Measurements from ENCODE around the gene TRAF5.
"Not testable (repeated sequence)": the region's sequence is repeated elsewhere in the genome, so short reads cannot be mapped to it uniquely, and the experiment has no call there.

The TRAF5 gene

DNA sequence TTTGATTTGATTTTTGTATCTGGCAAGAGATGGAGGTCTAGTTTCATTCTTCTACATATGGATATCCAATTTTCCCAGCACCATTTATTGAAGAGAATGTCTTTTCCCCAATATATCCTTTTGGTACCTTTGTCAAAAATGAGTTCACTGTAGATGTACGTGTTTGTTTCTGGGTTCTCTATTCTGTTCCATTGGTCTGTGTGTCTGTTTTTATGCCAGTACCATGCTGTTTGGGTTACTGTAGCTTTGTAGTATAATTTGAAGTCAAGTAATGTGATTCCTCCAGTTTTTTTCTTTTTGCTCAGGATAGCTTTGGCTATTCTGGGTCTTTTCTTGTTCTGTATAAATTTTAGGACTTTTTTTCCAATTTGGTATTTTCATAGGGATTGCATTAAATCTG, 75.1 kb downstream of the TRAF5 start:
- not testable (repeated sequence) for H3K79me1 ChIP-seq (replicated peaks; ENCODE audit: low read length, poor library complexity, severe bottlenecking); H3K4me2 ChIP-seq (ENCODE audit: low read length, poor library complexity, severe bottlenecking); H3K4ac ChIP-seq (ENCODE audit: low read depth in 1 of 2, low read length in 2 of 2); H3K27me3 ChIP-seq (ENCODE audit: control insufficient read depth in 1 of 2, insufficient read depth in 1 of 2, low read length in 2 of 2); DNase-seq; H2BK12ac ChIP-seq (ENCODE audit: low read length in 2 of 2); H2BK5ac ChIP-seq (ENCODE audit: low read depth, low read length, poor library complexity, severe bottlenecking); H2AK5ac ChIP-seq (ENCODE audit: low read length, severe bottlenecking); H2BK15ac ChIP-seq (ENCODE audit: low read depth, poor library complexity, severe bottlenecking); H3K4me3 ChIP-seq (ENCODE audit: insufficient read depth in 1 of 2, low read depth in 1 of 2, low read length in 2 of 2); H3K4me1 ChIP-seq (ENCODE audit: control insufficient read depth, insufficient read depth, low read depth, low read length); H3K9ac ChIP-seq (ENCODE audit: low read length); H3K23ac ChIP-seq (ENCODE audit: low read length in 2 of 2); H2AFZ ChIP-seq (ENCODE audit: low read depth, low read length); H2BK120ac ChIP-seq (ENCODE audit: low read depth, low read length); H3K18ac ChIP-seq (ENCODE audit: low read depth in 1 of 2, low read length in 2 of 2); H4K8ac ChIP-seq (ENCODE audit: low read length); H4K91ac ChIP-seq (ENCODE audit: low read length); H3K9me3 ChIP-seq (ENCODE audit: control insufficient read depth, low read length); H3K27ac ChIP-seq (ENCODE audit: low read length, poor library complexity, severe bottlenecking); H3K14ac ChIP-seq (ENCODE audit: low read length in 2 of 2)
- peaks cover 0 to 10% of the 10 kb centered on the region in 2 experiments for H3K36me3 ChIP-seq (ENCODE audit: control insufficient read depth in 1 of 2, insufficient read depth in 2 of 2, low read depth in 1 of 2, low read length in 2 of 2)
- WGBS, result 87% methylated on average over 1 of the region's 1 CpG

DNA sequence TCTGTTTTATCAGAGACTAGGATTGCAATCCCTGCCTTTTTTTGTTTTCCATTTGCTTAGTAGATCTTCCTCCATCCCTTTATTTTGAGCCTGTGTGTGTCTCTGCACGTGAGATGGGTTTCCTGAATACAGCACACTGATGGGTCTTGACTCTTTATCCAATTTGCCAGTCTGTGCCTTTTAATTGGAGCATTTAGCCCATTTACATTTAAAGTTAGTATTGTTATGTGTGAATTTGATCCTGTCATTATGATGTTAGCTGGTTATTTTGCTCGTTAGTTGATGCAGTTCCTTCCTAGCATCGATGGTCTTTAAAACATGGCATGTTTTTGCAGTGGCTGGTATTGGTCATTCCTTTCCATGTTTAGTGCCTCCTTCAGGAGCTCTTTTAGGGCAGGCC, 79.5 kb downstream of the TRAF5 start:
- H3K9me3 ChIP-seq (ENCODE audit: control insufficient read depth, low read length); H3K36me3 ChIP-seq (ENCODE audit: control insufficient read depth in 1 of 2, insufficient read depth in 2 of 2, low read depth in 1 of 2, low read length in 2 of 2); H2BK5ac ChIP-seq (ENCODE audit: low read depth, low read length, poor library complexity, severe bottlenecking); H3K27me3 ChIP-seq (ENCODE audit: control insufficient read depth in 1 of 2, insufficient read depth in 1 of 2, low read length in 2 of 2); H3K14ac ChIP-seq (ENCODE audit: low read length in 2 of 2); H3K4me2 ChIP-seq (ENCODE audit: low read length, poor library complexity, severe bottlenecking); H3K18ac ChIP-seq (ENCODE audit: low read depth in 1 of 2, low read length in 2 of 2); DNase-seq; H2AK5ac ChIP-seq (ENCODE audit: low read length, severe bottlenecking); H2BK120ac ChIP-seq (ENCODE audit: low read depth, low read length); H2BK12ac ChIP-seq (ENCODE audit: low read length in 2 of 2); H4K91ac ChIP-seq (ENCODE audit: low read length); H2BK15ac ChIP-seq (ENCODE audit: low read depth, poor library complexity, severe bottlenecking); H4K8ac ChIP-seq (ENCODE audit: low read length); H3K4ac ChIP-seq (ENCODE audit: low read depth in 1 of 2, low read length in 2 of 2); H3K23ac ChIP-seq (ENCODE audit: low read length in 2 of 2); H3K4me1 ChIP-seq (ENCODE audit: control insufficient read depth, insufficient read depth, low read depth, low read length); H3K27ac ChIP-seq (ENCODE audit: low read length, poor library complexity, severe bottlenecking); H2AFZ ChIP-seq (ENCODE audit: low read depth, low read length); H3K9ac ChIP-seq (ENCODE audit: low read length); H3K4me3 ChIP-seq (ENCODE audit: insufficient read depth in 1 of 2, low read depth in 1 of 2, low read length in 2 of 2); H3K79me1 ChIP-seq (replicated peaks; ENCODE audit: low read length, poor library complexity, severe bottlenecking): not testable (repeated sequence)
- 92% methylated on average over 2 of the region's 3 CpGs for WGBS

DNA sequence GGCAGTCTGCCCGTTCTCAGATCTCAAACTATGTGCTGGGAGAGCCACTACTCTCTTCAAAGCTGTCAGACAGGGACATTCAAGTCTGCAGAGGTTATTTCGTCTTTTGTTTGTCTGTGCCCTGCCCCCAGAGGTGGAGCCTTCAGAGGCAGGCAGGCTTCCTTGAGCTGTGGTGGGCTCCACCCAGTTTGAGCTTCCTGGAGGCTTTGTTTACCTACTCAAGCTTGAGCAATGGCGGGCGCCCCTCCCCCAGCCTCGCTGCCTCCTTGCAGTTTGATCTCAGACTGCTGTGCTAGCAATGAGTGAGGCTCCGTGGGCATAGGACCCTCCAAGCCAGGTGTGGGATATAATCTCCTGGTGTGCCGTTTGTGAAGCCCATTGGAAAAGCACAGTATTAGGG, 81.1 kb downstream of the TRAF5 start:
- not testable (repeated sequence) for H3K36me3 ChIP-seq (ENCODE audit: control insufficient read depth in 1 of 2, insufficient read depth in 2 of 2, low read depth in 1 of 2, low read length in 2 of 2); H3K23ac ChIP-seq (ENCODE audit: low read length in 2 of 2); H3K9ac ChIP-seq (ENCODE audit: low read length); H3K18ac ChIP-seq (ENCODE audit: low read depth in 1 of 2, low read length in 2 of 2); H4K91ac ChIP-seq (ENCODE audit: low read length); H2BK15ac ChIP-seq (ENCODE audit: low read depth, poor library complexity, severe bottlenecking); H3K79me1 ChIP-seq (replicated peaks; ENCODE audit: low read length, poor library complexity, severe bottlenecking); H2AFZ ChIP-seq (ENCODE audit: low read depth, low read length); H3K27me3 ChIP-seq (ENCODE audit: control insufficient read depth in 1 of 2, insufficient read depth in 1 of 2, low read length in 2 of 2); H2BK12ac ChIP-seq (ENCODE audit: low read length in 2 of 2); DNase-seq; H3K4ac ChIP-seq (ENCODE audit: low read depth in 1 of 2, low read length in 2 of 2); H3K14ac ChIP-seq (ENCODE audit: low read length in 2 of 2); H3K4me2 ChIP-seq (ENCODE audit: low read length, poor library complexity, severe bottlenecking); H2AK5ac ChIP-seq (ENCODE audit: low read length, severe bottlenecking); H3K4me3 ChIP-seq (ENCODE audit: insufficient read depth in 1 of 2, low read depth in 1 of 2, low read length in 2 of 2); H2BK5ac ChIP-seq (ENCODE audit: low read depth, low read length, poor library complexity, severe bottlenecking); H3K4me1 ChIP-seq (ENCODE audit: control insufficient read depth, insufficient read depth, low read depth, low read length); H3K27ac ChIP-seq (ENCODE audit: low read length, poor library complexity, severe bottlenecking); H3K9me3 ChIP-seq (ENCODE audit: control insufficient read depth, low read length); H4K8ac ChIP-seq (ENCODE audit: low read length); H2BK120ac ChIP-seq (ENCODE audit: low read depth, low read length)
- WGBS, result 92% methylated on average over 7 of the region's 7 CpGs

DNA sequence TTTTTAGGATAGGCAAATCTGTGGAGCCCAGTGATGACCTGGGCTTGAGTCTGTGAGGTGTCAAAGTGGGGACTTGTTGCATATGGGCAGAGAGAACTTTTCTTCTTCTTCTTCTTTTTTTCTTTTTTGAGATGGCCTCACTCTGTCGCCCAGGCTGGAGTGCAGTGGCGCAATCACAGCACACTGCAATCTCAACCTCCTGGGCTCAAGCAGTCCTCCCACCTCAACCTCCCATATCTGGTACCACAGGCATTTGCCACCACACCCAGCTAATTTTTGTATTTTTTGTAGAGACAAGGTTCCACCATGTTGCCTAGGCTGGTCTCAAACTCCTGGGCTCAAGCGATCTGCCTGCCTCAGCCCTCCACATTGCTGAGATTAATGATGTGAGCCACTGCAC, 85.0 kb downstream of the TRAF5 start:
- DNase-seq, result no peak
- H4K91ac ChIP-seq (ENCODE audit: low read length), result no peak overlapping the region
- H3K4me1 ChIP-seq (ENCODE audit: control insufficient read depth, insufficient read depth, low read depth, low read length), result peaks cover under 1% of the 10 kb centered on the region
- no peaks in the 10 kb centered on the region for H3K27me3 ChIP-seq (ENCODE audit: control insufficient read depth in 1 of 2, insufficient read depth in 1 of 2, low read length in 2 of 2)
- H3K36me3 ChIP-seq (ENCODE audit: control insufficient read depth in 1 of 2, insufficient read depth in 2 of 2, low read depth in 1 of 2, low read length in 2 of 2), result no peaks in the 10 kb centered on the region
- H3K9me3 ChIP-seq (ENCODE audit: control insufficient read depth, low read length), result no peaks in the 10 kb centered on the region
- H3K23ac ChIP-seq (ENCODE audit: low read length in 2 of 2), result no peak overlapping the region
- no peak overlapping the region for H3K4me2 ChIP-seq (ENCODE audit: low read length, poor library complexity, severe bottlenecking)
- no peak overlapping the region for H2BK12ac ChIP-seq (ENCODE audit: low read length in 2 of 2)
- H3K4me3 ChIP-seq (ENCODE audit: insufficient read depth in 1 of 2, low read depth in 1 of 2, low read length in 2 of 2), result no peak overlapping the region
- H3K9ac ChIP-seq (ENCODE audit: low read length), result no peak overlapping the region
- 98% methylated on average over 3 of the region's 3 CpGs for WGBS
- H4K8ac ChIP-seq (ENCODE audit: low read length), result no peak overlapping the region
- H3K4ac ChIP-seq (ENCODE audit: low read depth in 1 of 2, low read length in 2 of 2), result no peak overlapping the region
- H2BK120ac ChIP-seq (ENCODE audit: low read depth, low read length), result no peak overlapping the region
- no peak overlapping the region for H3K18ac ChIP-seq (ENCODE audit: low read depth in 1 of 2, low read length in 2 of 2)
- no peak overlapping the region for H2BK5ac ChIP-seq (ENCODE audit: low read depth, low read length, poor library complexity, severe bottlenecking)
- no peak overlapping the region for H2AFZ ChIP-seq (ENCODE audit: low read depth, low read length)
- no peak overlapping the region for H3K14ac ChIP-seq (ENCODE audit: low read length in 2 of 2)
- H3K27ac ChIP-seq (ENCODE audit: low read length, poor library complexity, severe bottlenecking), result no peak overlapping the region
- H2AK5ac ChIP-seq (ENCODE audit: low read length, severe bottlenecking), result no peak overlapping the region
- no peaks in the 10 kb centered on the region for H3K79me1 ChIP-seq (replicated peaks; ENCODE audit: low read length, poor library complexity, severe bottlenecking)
- H2BK15ac ChIP-seq (ENCODE audit: low read depth, poor library complexity, severe bottlenecking), result no peak overlapping the region

Measured in mesenchymal stem cell (in vitro differentiated cells and primary cell).